HCT116 (cell line): Measurements from ENCODE around the gene DBN1.

Source experiments
- CBX3 ChIP-seq: IDR thresholded peaks from 2 replicates; pipeline ENCODE4 v1.6.1; 2012; ENCODE audit warnings: low read depth
- ELF1 ChIP-seq: IDR thresholded peaks from 2 replicates; pipeline ENCODE4 v1.6.1; 2012; ENCODE audit warnings: low read depth, borderline replicate concordance
- FOSL1 ChIP-seq: IDR thresholded peaks from 2 replicates; pipeline ENCODE4 v1.6.1; 2012; ENCODE audit warnings: low read depth
- POLR2AphosphoS5 ChIP-seq: IDR thresholded peaks from 2 replicates; pipeline ENCODE4 v1.6.1; 2011; ENCODE audit warnings: mild to moderate bottlenecking, low read depth, low read length, moderate library complexity
- RAD21 ChIP-seq: IDR thresholded peaks from 2 replicates; pipeline ENCODE4 v1.6.1; 2012; ENCODE audit warnings: low read depth, mild to moderate bottlenecking
- SP1 ChIP-seq: IDR thresholded peaks from 2 replicates; pipeline ENCODE4 v1.6.1; 2012; ENCODE audit warnings: low read depth
- SRF ChIP-seq: IDR thresholded peaks from 2 replicates; pipeline ENCODE4 v1.6.1; 2012; ENCODE audit warnings: low read depth
- TF ChIP-seq, protein P1 (sequence below): IDR thresholded peaks from 2 replicates; pipeline ENCODE4 v1.6.1; 2012
- TF ChIP-seq, protein P2 (sequence below), 3 experiments: fragments of 200-600 bp in 1 of 3; sonication (generic) in 1 of 3; IDR thresholded peaks in 2 of 3; conservative IDR thresholded peaks in 1 of 3; 2 replicates each; pipeline ENCODE4 v1.5.1; 2012 to 2017; ENCODE audit warnings: low read depth in 2 of 3, low read length in 2 of 3, antibody characterized with exemption in 1 of 3, borderline replicate concordance in 1 of 3, control low read depth in 1 of 3, mild to moderate bottlenecking in 1 of 3, mixed read lengths in 1 of 3, mixed run types in 1 of 3, moderate library complexity in 1 of 3; ENCODE audit not compliant: insufficient read depth in 1 of 3

DNA sequence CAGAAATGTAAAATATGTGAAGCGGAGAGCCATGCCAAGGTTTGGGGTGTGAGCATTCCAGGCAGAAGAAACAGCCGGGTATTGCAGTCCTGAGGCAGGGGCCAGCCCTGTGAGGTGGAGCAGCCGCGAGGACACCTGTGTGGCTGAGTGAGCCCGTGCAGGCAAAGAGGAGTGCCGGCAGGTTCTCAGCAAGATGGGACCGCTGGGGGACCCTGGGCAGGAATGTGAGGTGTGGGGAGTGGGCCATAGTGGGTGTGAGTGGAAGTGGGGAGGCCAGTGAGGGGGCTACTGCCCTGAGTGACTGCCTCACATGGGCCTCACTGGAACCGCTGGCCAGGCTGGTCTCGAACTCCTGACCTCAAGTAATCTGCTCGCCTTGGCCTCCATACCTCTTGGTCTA is 35.0 kb downstream of the DBN1 start:
- no peak; the same call in 1 of the 2 replicates for TF ChIP-seq POLR2AphosphoS5
- TF ChIP-seq, protein P1, sequence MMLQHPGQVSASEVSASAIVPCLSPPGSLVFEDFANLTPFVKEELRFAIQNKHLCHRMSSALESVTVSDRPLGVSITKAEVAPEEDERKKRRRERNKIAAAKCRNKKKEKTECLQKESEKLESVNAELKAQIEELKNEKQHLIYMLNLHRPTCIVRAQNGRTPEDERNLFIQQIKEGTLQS, result no peak
- TF ChIP-seq, protein P2, sequence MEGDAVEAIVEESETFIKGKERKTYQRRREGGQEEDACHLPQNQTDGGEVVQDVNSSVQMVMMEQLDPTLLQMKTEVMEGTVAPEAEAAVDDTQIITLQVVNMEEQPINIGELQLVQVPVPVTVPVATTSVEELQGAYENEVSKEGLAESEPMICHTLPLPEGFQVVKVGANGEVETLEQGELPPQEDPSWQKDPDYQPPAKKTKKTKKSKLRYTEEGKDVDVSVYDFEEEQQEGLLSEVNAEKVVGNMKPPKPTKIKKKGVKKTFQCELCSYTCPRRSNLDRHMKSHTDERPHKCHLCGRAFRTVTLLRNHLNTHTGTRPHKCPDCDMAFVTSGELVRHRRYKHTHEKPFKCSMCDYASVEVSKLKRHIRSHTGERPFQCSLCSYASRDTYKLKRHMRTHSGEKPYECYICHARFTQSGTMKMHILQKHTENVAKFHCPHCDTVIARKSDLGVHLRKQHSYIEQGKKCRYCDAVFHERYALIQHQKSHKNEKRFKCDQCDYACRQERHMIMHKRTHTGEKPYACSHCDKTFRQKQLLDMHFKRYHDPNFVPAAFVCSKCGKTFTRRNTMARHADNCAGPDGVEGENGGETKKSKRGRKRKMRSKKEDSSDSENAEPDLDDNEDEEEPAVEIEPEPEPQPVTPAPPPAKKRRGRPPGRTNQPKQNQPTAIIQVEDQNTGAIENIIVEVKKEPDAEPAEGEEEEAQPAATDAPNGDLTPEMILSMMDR (IDR thresholded peaks at IDR 0.05 in 2 of 3, conservative IDR thresholded peaks at IDR 0.05 in 1 of 3; ENCODE audit: borderline replicate concordance in 1 of 3, insufficient read depth in 1 of 3, low read depth in 2 of 3, low read length in 2 of 3), result no peak
- TF ChIP-seq RAD21, result no peak
- no peak for TF ChIP-seq FOSL1
- TF ChIP-seq SP1, result no peak
- no peak for TF ChIP-seq CBX3
- TF ChIP-seq SRF, result no peak
- TF ChIP-seq ELF1, result no peak
